ENCODE results near the gene FXYD6.

DNA sequence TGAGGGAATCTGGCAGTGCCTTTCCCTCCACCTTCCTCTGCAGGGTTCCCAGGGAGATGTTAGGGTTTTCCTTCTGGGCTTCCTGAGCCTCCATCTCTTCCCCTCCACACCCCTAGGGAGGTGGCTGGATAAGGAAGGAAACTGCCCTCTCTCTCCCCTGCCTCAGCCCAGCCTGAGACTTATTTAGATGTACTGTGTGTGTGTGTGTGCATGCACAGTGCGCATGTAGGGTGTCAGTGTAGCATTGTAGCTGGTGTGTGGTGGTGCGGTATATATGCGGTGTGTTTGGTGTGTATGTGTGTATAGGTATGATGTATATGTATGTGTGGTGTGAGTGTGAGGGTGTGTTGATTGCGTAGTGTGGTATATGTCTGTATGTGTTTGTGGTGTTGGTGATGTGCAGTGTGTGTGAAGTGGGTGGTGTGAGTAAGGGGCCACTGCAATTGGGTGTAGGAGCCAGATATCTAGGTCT lies 1.5 kb downstream of the FXYD6 start:
- TF ChIP-seq POLR2A (IDR thresholded peaks at IDR 0.05), result no peak
- TF ChIP-seq, protein P1, sequence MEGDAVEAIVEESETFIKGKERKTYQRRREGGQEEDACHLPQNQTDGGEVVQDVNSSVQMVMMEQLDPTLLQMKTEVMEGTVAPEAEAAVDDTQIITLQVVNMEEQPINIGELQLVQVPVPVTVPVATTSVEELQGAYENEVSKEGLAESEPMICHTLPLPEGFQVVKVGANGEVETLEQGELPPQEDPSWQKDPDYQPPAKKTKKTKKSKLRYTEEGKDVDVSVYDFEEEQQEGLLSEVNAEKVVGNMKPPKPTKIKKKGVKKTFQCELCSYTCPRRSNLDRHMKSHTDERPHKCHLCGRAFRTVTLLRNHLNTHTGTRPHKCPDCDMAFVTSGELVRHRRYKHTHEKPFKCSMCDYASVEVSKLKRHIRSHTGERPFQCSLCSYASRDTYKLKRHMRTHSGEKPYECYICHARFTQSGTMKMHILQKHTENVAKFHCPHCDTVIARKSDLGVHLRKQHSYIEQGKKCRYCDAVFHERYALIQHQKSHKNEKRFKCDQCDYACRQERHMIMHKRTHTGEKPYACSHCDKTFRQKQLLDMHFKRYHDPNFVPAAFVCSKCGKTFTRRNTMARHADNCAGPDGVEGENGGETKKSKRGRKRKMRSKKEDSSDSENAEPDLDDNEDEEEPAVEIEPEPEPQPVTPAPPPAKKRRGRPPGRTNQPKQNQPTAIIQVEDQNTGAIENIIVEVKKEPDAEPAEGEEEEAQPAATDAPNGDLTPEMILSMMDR (IDR thresholded peaks at IDR 0.05), result no peak
- TF ChIP-seq POLR2AphosphoS5 (IDR thresholded peaks at IDR 0.05), result peak in 1 of 4 donors; percentile 1
- TF ChIP-seq EP300 (IDR thresholded peaks at IDR 0.05), result no peak

Measured in sigmoid colon (tissue), 4 donors.